Trophoblast cell (in vitro differentiated cells and primary cell): ENCODE data around the gene NDST1.
A peak's percentile ranks its signal among the peaks of the same experiment; 100 is the strongest.

Source experiments
- DNase-seq, 2 donors: peaks; one replicate each; pipeline ENCODE4 v3.0.0-alpha.2; 2016
- H2AFZ ChIP-seq: 2 replicates; pipeline ENCODE4 v1.6.1; 2013; ENCODE audit warnings: low read length, moderate library complexity, mild to moderate bottlenecking; ENCODE audit not compliant: insufficient read depth, poor library complexity
- H2AK5ac ChIP-seq: 2 replicates; pipeline ENCODE4 v1.6.1; 2013; ENCODE audit warnings: mild to moderate bottlenecking, low read length
- H2BK120ac ChIP-seq: 2 replicates; pipeline ENCODE4 v1.6.1; 2013; ENCODE audit warnings: low read length, mild to moderate bottlenecking, moderate library complexity; ENCODE audit not compliant: insufficient read depth, poor library complexity
- H2BK12ac ChIP-seq: 2 replicates; pipeline ENCODE4 v1.6.1; 2013; ENCODE audit warnings: mild to moderate bottlenecking, low read length, moderate library complexity
- H2BK5ac ChIP-seq: 2 replicates; pipeline ENCODE4 v1.6.1; 2013; ENCODE audit warnings: low read length, low read depth, moderate library complexity, mild to moderate bottlenecking; ENCODE audit not compliant: poor library complexity
- H3K14ac ChIP-seq: 2 replicates; pipeline ENCODE4 v1.6.1; 2013; ENCODE audit warnings: mild to moderate bottlenecking, low read length
- H3K18ac ChIP-seq: 2 replicates; pipeline ENCODE4 v1.6.1; 2013; ENCODE audit warnings: mild to moderate bottlenecking, low read length
- H3K23ac ChIP-seq: 2 replicates; pipeline ENCODE4 v1.6.1; 2013; ENCODE audit warnings: low read length
- H3K27ac ChIP-seq: 2 replicates; pipeline ENCODE4 v1.5.1; 2013; ENCODE audit warnings: low read depth, mild to moderate bottlenecking, inconsistent platforms, low read length, moderate library complexity
- H3K27me3 ChIP-seq: 2 replicates; pipeline ENCODE4 v1.6.1; 2013; ENCODE audit warnings: inconsistent platforms, mild to moderate bottlenecking, low read length, moderate library complexity; ENCODE audit not compliant: insufficient read depth
- H3K36me3 ChIP-seq, 2 experiments: 1 replicate in 1 of 2; 2 replicates in 1 of 2; pipeline ENCODE4 v1.6.1; 2013; ENCODE audit warnings: low read length in 2 of 2, mild to moderate bottlenecking in 2 of 2, moderate library complexity in 1 of 2; ENCODE audit not compliant: insufficient read depth in 2 of 2, control insufficient read depth in 1 of 2
- H3K4ac ChIP-seq: 2 replicates; pipeline ENCODE4 v1.6.1; 2013; ENCODE audit warnings: low read depth, mild to moderate bottlenecking, low read length, moderate library complexity
- H3K4me1 ChIP-seq, 2 experiments: 1 replicate in 1 of 2; 2 replicates in 1 of 2; pipeline ENCODE4 v1.6.1; 2013; ENCODE audit warnings: low read length in 2 of 2, mild to moderate bottlenecking in 2 of 2, moderate library complexity in 1 of 2; ENCODE audit not compliant: insufficient read depth in 2 of 2, control insufficient read depth in 1 of 2
- H3K4me2 ChIP-seq: 2 replicates; pipeline ENCODE4 v1.6.1; 2013; ENCODE audit warnings: inconsistent platforms, mild to moderate bottlenecking, low read length, moderate library complexity
- H3K4me3 ChIP-seq: 2 replicates; pipeline ENCODE4 v1.5.1; 2013; ENCODE audit warnings: mild to moderate bottlenecking, low read depth, low read length, inconsistent platforms
- H3K79me1 ChIP-seq: one replicate; pipeline ENCODE4 v1.6.1; 2013; ENCODE audit warnings: low read length
- H3K79me2 ChIP-seq: 2 replicates; pipeline ENCODE4 v1.6.1; 2013; ENCODE audit warnings: low read length, mild to moderate bottlenecking; ENCODE audit not compliant: control insufficient read depth, insufficient read depth, poor library complexity
- H3K9ac ChIP-seq: 2 replicates; pipeline ENCODE4 v1.6.1; 2013; ENCODE audit warnings: mild to moderate bottlenecking, low read length
- H3K9me3 ChIP-seq: 2 replicates; pipeline ENCODE4 v1.6.1; 2013; ENCODE audit warnings: low read depth, mild to moderate bottlenecking, control low read depth, inconsistent platforms, low read length; ENCODE audit not compliant: insufficient read depth
- H4K12ac ChIP-seq: 2 replicates; pipeline ENCODE4 v1.6.1; 2013; ENCODE audit warnings: low read depth, mild to moderate bottlenecking, low read length, moderate library complexity
- H4K8ac ChIP-seq: 2 replicates; pipeline ENCODE4 v1.6.1; 2013; ENCODE audit warnings: low read depth, mild to moderate bottlenecking, low read length, moderate library complexity
- H4K91ac ChIP-seq: one replicate; pipeline ENCODE4 v1.6.1; 2013; ENCODE audit warnings: low read depth, mild to moderate bottlenecking, low read length, moderate library complexity
- WGBS: extraction: QIAGEN DNeasy Blood & Tissue Kit; methylation state at CpG from one replicate; pipeline ENCODE4 v1.1.7; 2013; ENCODE audit warnings: missing lambda C conversion rate; ENCODE audit not compliant: insufficient read length, insufficient coverage; ENCODE audit errors: extremely low coverage; 5-methylcytosine and 5-hydroxymethylcytosine counted together

The NDST1 gene

GRCh38 chr5:150498501-150498900 lies 9.4 kb upstream of the NDST1 start:
- Histone ChIP-seq H3K14ac (peak overlapping the region; percentile 45), H3K27me3 (no peaks in the 10 kb centered on the region), H3K4ac (peak overlapping the region; percentile 21), H3K9me3 (no peaks in the 10 kb centered on the region), H4K91ac (no peak overlapping the region), H3K18ac (peak overlapping the region; percentile 17), H2BK120ac (peak overlapping the region; percentile 9), H2AFZ (peak overlapping the region; percentile 6), H3K79me2 (peaks cover 60% of the 10 kb centered on the region), H3K9ac (no peak overlapping the region), H2BK12ac (peak overlapping the region; percentile 51), H3K79me1 (peaks cover 13% of the 10 kb centered on the region), H3K4me2 (peak overlapping the region; percentile 32), H3K23ac (no peak overlapping the region), H3K4me1 (peaks cover 46 to 62% of the 10 kb centered on the region in 2 experiments), H4K8ac (peak overlapping the region; percentile 23), H2BK5ac (no peak overlapping the region), H3K36me3 (peaks cover 25 to 37% of the 10 kb centered on the region in 2 experiments), H3K4me3 (no peak overlapping the region), H2AK5ac (peak overlapping the region; percentile 22), H4K12ac (no peak overlapping the region), H3K27ac (peak overlapping the region; percentile 14)
- no CpG with 5 or more reads among the region's 6 CpGs for WGBS
- DNase-seq: no peak

GRCh38 chr5:150498971-150499370 lies 9.0 kb upstream of the NDST1 start:
- H3K23ac ChIP-seq: no peak overlapping the region

DNA sequence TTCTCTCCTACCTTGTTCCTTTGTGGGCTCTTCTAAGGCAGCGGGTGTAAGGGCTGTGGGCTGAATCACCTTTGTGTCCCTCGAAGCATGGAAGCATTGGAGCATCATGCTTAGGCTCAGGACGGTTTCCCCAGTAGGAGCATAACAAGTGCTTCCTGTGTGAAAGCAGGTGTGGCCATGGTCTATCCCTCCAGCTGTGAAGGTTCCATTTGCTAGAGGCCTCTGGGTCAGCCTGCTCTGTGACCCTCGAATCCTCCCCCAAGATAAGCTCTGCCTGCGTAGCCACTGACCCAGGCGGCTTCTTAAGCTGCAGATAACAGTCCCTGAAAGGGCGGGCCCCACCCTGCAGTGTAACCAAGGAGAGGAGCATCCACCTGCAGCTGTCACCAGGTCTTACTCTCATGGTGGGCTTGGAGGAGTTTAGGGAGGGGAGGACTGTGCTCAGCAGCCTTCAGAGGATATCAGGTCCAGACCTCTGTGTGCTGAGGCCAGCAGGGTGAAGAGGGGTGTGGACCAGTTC lies 8.4 kb upstream of the NDST1 start:
- H4K8ac ChIP-seq: no peak overlapping the region
- no peak overlapping the region for H2BK12ac ChIP-seq
- H3K79me1 ChIP-seq: peaks cover 15% of the 10 kb centered on the region
- H4K91ac ChIP-seq: no peak overlapping the region
- peaks cover 50 to 67% of the 10 kb centered on the region in 2 experiments for H3K4me1 ChIP-seq
- H3K4ac ChIP-seq: peak overlapping the region; percentile 21
- no peak overlapping the region for H3K4me2 ChIP-seq
- peaks cover 66% of the 10 kb centered on the region for H3K79me2 ChIP-seq
- no peak overlapping the region for H3K4me3 ChIP-seq
- H2BK5ac ChIP-seq: no peak overlapping the region
- no peaks in the 10 kb centered on the region for H3K9me3 ChIP-seq
- no peak overlapping the region for H3K14ac ChIP-seq
- no peak overlapping the region for H3K27ac ChIP-seq
- no peaks in the 10 kb centered on the region for H3K27me3 ChIP-seq
- H2AK5ac ChIP-seq: no peak overlapping the region
- H2BK120ac ChIP-seq: no peak overlapping the region
- no peak overlapping the region for H3K9ac ChIP-seq
- peak overlapping the region; percentile 18 for H2AFZ ChIP-seq
- DNase-seq: no peak
- no CpG with 5 or more reads among the region's 7 CpGs for WGBS
- peak overlapping the region; percentile 7 for H3K18ac ChIP-seq
- no peak overlapping the region for H4K12ac ChIP-seq
- no peak overlapping the region for H3K23ac ChIP-seq
- peaks cover 24 to 44% of the 10 kb centered on the region in 2 experiments for H3K36me3 ChIP-seq

More at GRCh38 chr5:150498971-150499370, 9.0 kb upstream of the NDST1 start:
- Histone ChIP-seq H2BK120ac (peak overlapping the region; percentile 9), H3K4me1 (peaks cover 50 to 67% of the 10 kb centered on the region in 2 experiments), H3K18ac (peak overlapping the region; percentile 17), H2BK5ac (no peak overlapping the region), H3K4me2 (peak overlapping the region; percentile 12), H3K14ac (peak overlapping the region; percentile 45), H2BK12ac (peak overlapping the region; percentile 51), H3K4ac (peak overlapping the region; percentile 21), H3K9me3 (no peaks in the 10 kb centered on the region), H4K12ac (no peak overlapping the region), H3K36me3 (peaks cover 26 to 40% of the 10 kb centered on the region in 2 experiments), H2AK5ac (peak overlapping the region; percentile 22), H3K4me3 (no peak overlapping the region), H2AFZ (peak overlapping the region; percentile 6), H3K27ac (peak overlapping the region; percentile 12), H3K27me3 (no peaks in the 10 kb centered on the region), H4K91ac (no peak overlapping the region), H3K9ac (no peak overlapping the region), H3K79me1 (peaks cover 15% of the 10 kb centered on the region), H4K8ac (peak overlapping the region; percentile 23), H3K79me2 (peaks cover 62% of the 10 kb centered on the region)
- no peak for DNase-seq

- Histone ChIP-seq H2BK12ac (peak overlapping the region; percentile 25), H3K4me3 (no peak overlapping the region), H3K14ac (peak overlapping the region; percentile 23), H3K23ac (no peak overlapping the region), H2BK120ac (peak overlapping the region; percentile 33), H3K4ac (peak overlapping the region; percentile 21), H2BK5ac (no peak overlapping the region), H3K18ac (peak overlapping the region; percentile 44), H3K9me3 (no peaks in the 10 kb centered on the region), H4K91ac (peak overlapping the region; percentile 55), H3K9ac (no peak overlapping the region), H3K79me2 (peaks cover 70% of the 10 kb centered on the region), H3K4me1 (peaks cover 54 to 67% of the 10 kb centered on the region in 2 experiments), H2AFZ (peak overlapping the region; percentile 32), H3K27me3 (no peaks in the 10 kb centered on the region), H4K8ac (peak overlapping the region; percentile 21), H3K36me3 (peaks cover 24 to 49% of the 10 kb centered on the region in 2 experiments), H3K27ac (no peak overlapping the region), H2AK5ac (no peak overlapping the region), H3K4me2 (no peak overlapping the region), H3K79me1 (peaks cover 15% of the 10 kb centered on the region), H4K12ac (no peak overlapping the region)
- DNase-seq: no peak
- WGBS: no CpG with 5 or more reads among the region's 3 CpGs
Measured at GRCh38 chr5:150500328-150500841, 7.5 kb upstream of the NDST1 start.
